Mucosa of rectum (tissue), 2 donors: Measurements from ENCODE around the gene MTO1.
A peak's percentile ranks its signal among the peaks of the same experiment; 100 is the strongest.

Experiments used
- H3K27ac ChIP-seq, 2 donors: one replicate each; pipeline ENCODE4 v1.7.0; 2013; ENCODE audit warnings: inconsistent platforms in 2 of 2, low read depth in 2 of 2, low read length in 2 of 2
- H3K27me3 ChIP-seq, 2 donors: one replicate each; pipeline ENCODE4 v1.7.0; 2013; ENCODE audit warnings: low read length in 2 of 2; ENCODE audit not compliant: control insufficient read depth in 2 of 2, insufficient read depth in 2 of 2
- H3K36me3 ChIP-seq, 2 donors: one replicate each; pipeline ENCODE4 v1.7.0; 2013; ENCODE audit warnings: low read length in 2 of 2; ENCODE audit not compliant: control insufficient read depth in 2 of 2, insufficient read depth in 2 of 2
- H3K4me1 ChIP-seq, 2 donors: one replicate each; pipeline ENCODE4 v1.7.0; 2013; ENCODE audit warnings: low read length in 2 of 2, mild to moderate bottlenecking in 1 of 2; ENCODE audit not compliant: control insufficient read depth in 2 of 2, insufficient read depth in 2 of 2
- H3K4me3 ChIP-seq, 2 donors: one replicate each; pipeline ENCODE4 v1.7.0; 2013; ENCODE audit warnings: low read length in 2 of 2
- H3K9ac ChIP-seq, 2 donors: one replicate each; pipeline ENCODE4 v1.7.0; 2013; ENCODE audit warnings: low read length in 2 of 2, low read depth in 1 of 2, mild to moderate bottlenecking in 1 of 2
- H3K9me3 ChIP-seq, 2 donors: one replicate each; pipeline ENCODE4 v1.7.0; 2013; ENCODE audit warnings: low read length in 2 of 2; ENCODE audit not compliant: control insufficient read depth in 2 of 2
- donor health status: healthy.
- donor health status: Normal muscosa, but diverticular disease.

The MTO1 gene

GRCh38 chr6:73461537-73462350 is at the start of gene MTO1:
Gene MTO1 (plus strand): TSS chr6:73461737. CDS start chr6:73461855, 118 bp downstream.
- H3K4me1 ChIP-seq, result peaks cover 0 to 2% of the 10 kb centered on the region in 2 donors
- H3K9me3 ChIP-seq, result no peaks in the 10 kb centered on the region
- peak within 1 kb of the TSS; percentile 99 for H3K4me3 ChIP-seq
- H3K9ac ChIP-seq, result peak within 1 kb of the TSS; percentile 91 to 96
- H3K36me3 ChIP-seq, result peaks cover 6 to 12% of the 10 kb centered on the region in 2 donors
- peak within 1 kb of the TSS; percentile 92 to 97 for H3K27ac ChIP-seq
- H3K27me3 ChIP-seq, result no peaks in the 10 kb centered on the region

GRCh38 chr6:73413102-73413501 is 48.4 kb upstream of the MTO1 start:
- Histone ChIP-seq H3K27ac (no peak overlapping the region), H3K9ac (no peak overlapping the region), H3K9me3 (no peaks in the 10 kb centered on the region), H3K4me3 (no peak overlapping the region), H3K4me1 (no peaks in the 10 kb centered on the region), H3K27me3 (no peaks in the 10 kb centered on the region), H3K36me3 (no peaks in the 10 kb centered on the region)

- H3K27ac ChIP-seq, result no peak overlapping the region
- no peak overlapping the region for H3K4me3 ChIP-seq
- H3K36me3 ChIP-seq, result peaks cover 0 to 6% of the 10 kb centered on the region in 2 donors
- H3K4me1 ChIP-seq, result no peaks in the 10 kb centered on the region
- no peaks in the 10 kb centered on the region for H3K9me3 ChIP-seq
- H3K27me3 ChIP-seq, result no peaks in the 10 kb centered on the region
- no peak overlapping the region for H3K9ac ChIP-seq
These were observed 43.3 kb upstream of the MTO1 start for GRCh38 chr6:73418081-73418741.

- peaks cover 0 to 14% of the 10 kb centered on the region in 2 donors for H3K36me3 ChIP-seq
- H3K27ac ChIP-seq, result no peak overlapping the region
- H3K4me3 ChIP-seq, result no peak overlapping the region
- H3K27me3 ChIP-seq, result no peaks in the 10 kb centered on the region
- H3K9me3 ChIP-seq, result no peaks in the 10 kb centered on the region
- H3K9ac ChIP-seq, result no peak overlapping the region
- H3K4me1 ChIP-seq, result no peaks in the 10 kb centered on the region
These were observed 40.0 kb upstream of the MTO1 start for GRCh38 chr6:73421534-73421933.

GRCh38 chr6:73435236-73435635 is 26.3 kb upstream of the MTO1 start:
- Histone ChIP-seq H3K27me3 (no peaks in the 10 kb centered on the region), H3K27ac (no peak overlapping the region), H3K9ac (no peak overlapping the region), H3K36me3 (peaks cover 0 to 15% of the 10 kb centered on the region in 2 donors), H3K4me1 (no peaks in the 10 kb centered on the region), H3K9me3 (no peaks in the 10 kb centered on the region), H3K4me3 (no peak overlapping the region)

GRCh38 chr6:73443555-73443954 is 18.0 kb upstream of the MTO1 start:
- Histone ChIP-seq H3K4me1 (no peaks in the 10 kb centered on the region), H3K9me3 (no peaks in the 10 kb centered on the region), H3K27me3 (no peaks in the 10 kb centered on the region), H3K36me3 (peaks cover 5 to 15% of the 10 kb centered on the region in 2 donors), H3K27ac (no peak overlapping the region), H3K9ac (no peak overlapping the region), H3K4me3 (no peak overlapping the region)

GRCh38 chr6:73451223-73452106 is 10.1 kb upstream of the MTO1 start:
- peak overlapping the region; percentile 71 to 74 for H3K4me3 ChIP-seq
- peak overlapping the region; percentile 78 to 81 for H3K27ac ChIP-seq
- no peaks in the 10 kb centered on the region for H3K9me3 ChIP-seq
- peak overlapping the region; percentile 74 to 77 for H3K9ac ChIP-seq
- H3K36me3 ChIP-seq, result no peaks in the 10 kb centered on the region
- H3K27me3 ChIP-seq, result no peaks in the 10 kb centered on the region
- H3K4me1 ChIP-seq, result peaks cover 3 to 7% of the 10 kb centered on the region in 2 donors

- H3K9ac ChIP-seq, result peak within 1 kb of the TSS; percentile 74 to 77
- H3K36me3 ChIP-seq, result no peaks in the 10 kb centered on the region
- H3K9me3 ChIP-seq, result no peaks in the 10 kb centered on the region
- no peaks in the 10 kb centered on the region for H3K27me3 ChIP-seq
- H3K4me3 ChIP-seq, result peak within 1 kb of the TSS; percentile 71 to 74
- H3K27ac ChIP-seq, result peak within 1 kb of the TSS; percentile 78 to 81
- peaks cover 3 to 7% of the 10 kb centered on the region in 2 donors for H3K4me1 ChIP-seq
These were observed 9.5 kb upstream of the MTO1 start, which contains the start of gene CGAS for GRCh38 chr6:73452107-73452461. Gene CGAS (minus strand): TSS chr6:73452297. CDS start chr6:73452181, 116 bp downstream.

- no peaks in the 10 kb centered on the region for H3K36me3 ChIP-seq
- no peaks in the 10 kb centered on the region for H3K27me3 ChIP-seq
- peaks cover 3 to 4% of the 10 kb centered on the region in 2 donors for H3K4me1 ChIP-seq
- H3K4me3 ChIP-seq, result no peak overlapping the region
- no peak overlapping the region for H3K27ac ChIP-seq
- no peaks in the 10 kb centered on the region for H3K9me3 ChIP-seq
- H3K9ac ChIP-seq, result no peak overlapping the region
These were observed 5.5 kb upstream of the MTO1 start for GRCh38 chr6:73455865-73456629.
